DMS53 treated with DMSO at 0.1 percent for 48 hours (cell line): Measurements from ENCODE around the gene PSMB5.
"Not testable (repeated sequence)": the region's sequence is repeated elsewhere in the genome, so short reads cannot be mapped to it uniquely, and the experiment has no call there.

Experiments
- DNase-seq: peaks from one replicate; lab custom pipeline; 2025; ENCODE audit not compliant: unreplicated experiment; lab: John Stamatoyannopoulos, UW

The PSMB5 gene

DNA sequence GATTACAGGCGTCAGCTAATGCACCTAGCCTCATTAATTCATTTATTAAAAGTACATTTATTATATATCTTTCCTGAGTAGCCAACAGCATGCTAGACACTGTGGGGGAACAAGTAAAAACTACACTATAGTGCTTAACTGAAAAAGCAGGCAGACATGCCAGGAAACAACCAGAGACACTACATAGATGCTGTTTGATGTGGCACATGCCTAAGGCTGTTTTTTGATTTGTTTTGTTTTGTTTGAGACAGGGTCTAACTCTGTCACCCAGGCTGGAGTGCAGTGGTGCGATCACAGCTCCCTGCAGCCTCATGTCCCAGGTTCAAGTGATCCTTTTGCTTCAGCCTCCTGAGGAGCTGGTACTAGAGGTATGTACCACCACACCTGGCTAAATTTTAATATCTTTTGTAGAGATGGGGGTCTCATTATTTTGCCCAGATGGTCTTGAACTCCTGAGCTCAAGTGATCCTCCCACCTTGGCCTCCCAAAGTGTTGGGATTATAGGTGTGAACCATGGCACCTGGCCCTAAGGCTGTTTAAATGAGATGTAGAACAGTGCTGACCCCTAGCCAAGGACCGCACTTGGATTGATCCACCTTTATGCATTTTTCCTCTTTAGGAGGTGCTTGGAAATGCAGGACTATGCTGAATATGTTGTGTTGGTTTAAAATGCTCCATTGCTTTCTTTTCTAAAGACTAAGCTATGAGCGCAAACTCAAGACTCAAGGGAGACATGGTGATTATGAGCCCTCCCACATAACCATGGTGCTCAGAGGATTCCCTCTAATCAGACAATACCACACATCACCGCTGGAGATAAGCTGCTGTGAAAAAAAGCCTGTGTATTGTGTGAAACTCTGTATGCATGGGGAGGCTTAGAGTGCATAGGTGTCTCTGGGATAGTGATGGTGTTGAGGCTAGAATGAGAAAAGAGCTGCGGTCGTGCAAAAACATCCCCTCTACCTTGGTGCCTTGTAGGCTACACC, 14.3 kb downstream of the PSMB5 start:
- no peak for DNase-seq

GRCh38 chr14:23018107-23018506, 16.6 kb downstream of the PSMB5 start:
- DNase-seq = no peak

DNA sequence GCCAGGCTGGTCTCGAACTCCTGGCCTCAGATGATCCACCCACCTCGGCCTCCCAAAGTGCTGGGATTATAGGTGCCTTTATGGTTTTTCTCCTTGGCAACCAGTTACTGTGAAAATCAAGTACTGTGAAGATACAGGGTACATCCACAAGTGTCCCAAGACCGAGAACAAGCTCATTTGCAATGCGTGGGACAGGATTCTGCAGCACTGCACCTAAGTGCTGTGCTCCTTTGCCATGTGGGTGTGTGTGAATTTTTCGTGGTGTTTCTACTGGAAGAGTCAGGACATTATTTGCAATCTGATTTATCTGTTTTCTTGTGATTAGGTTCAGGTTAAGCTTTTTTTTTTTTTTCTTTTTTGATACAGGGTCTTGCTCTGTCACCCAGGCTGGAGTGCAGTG, 17.6 kb downstream of the PSMB5 start:
- no peak for DNase-seq

DNA sequence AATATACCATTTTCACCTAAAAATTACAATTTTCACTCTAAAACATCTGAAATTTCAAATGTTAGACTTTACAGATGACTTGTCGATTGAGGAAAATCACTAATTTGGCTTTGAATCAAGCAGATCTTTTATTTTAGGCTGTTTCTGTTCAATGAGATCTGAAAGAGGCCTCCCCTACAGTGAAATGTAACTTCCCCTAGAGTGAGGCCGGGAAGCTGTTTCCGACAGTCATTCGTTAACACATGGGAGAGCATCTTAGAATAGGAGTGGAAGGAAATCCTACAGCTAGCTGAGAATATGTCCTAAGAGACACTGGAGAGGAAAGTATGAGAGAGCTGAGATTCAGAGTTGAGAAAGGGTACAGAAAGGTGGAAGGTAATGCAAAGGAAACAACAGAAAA, 19.1 kb downstream of the PSMB5 start:
- no peak for DNase-seq

GRCh38 chr14:23013749-23014054, 21.0 kb downstream of the PSMB5 start:
- not testable (repeated sequence) for DNase-seq

DNA sequence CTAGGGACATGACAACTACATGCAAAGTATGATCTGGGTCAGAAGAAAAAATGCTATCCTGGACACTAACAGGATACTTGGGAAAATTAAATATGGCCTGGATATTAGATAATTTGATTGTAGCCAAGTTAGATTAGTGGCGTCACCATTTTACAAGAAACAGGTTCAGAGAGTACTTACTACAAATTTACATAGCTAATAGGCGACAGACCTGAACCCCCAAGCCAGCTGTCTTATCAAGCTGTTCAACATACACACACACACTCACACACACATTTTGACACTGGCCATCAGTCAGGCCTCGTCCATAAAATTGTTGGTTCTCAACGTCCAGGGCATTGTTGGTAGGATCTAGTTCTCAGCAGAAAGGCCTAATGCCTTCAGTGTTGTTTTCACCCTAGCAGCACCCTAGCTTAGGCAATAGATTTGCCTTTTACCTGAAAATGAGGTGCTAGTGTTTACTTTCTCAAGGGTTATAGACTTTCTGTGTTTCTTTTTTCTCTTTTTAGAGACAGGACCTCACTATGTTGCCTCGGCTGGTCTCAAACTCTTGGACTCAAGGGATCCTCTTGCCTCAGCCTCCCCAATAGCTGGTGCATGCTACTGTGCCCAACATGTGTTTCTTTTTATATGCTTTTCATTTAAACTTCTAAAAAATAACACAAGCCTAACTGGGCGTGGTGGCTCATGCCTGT, 21.5 kb downstream of the PSMB5 start:
- no peak for DNase-seq

DNA sequence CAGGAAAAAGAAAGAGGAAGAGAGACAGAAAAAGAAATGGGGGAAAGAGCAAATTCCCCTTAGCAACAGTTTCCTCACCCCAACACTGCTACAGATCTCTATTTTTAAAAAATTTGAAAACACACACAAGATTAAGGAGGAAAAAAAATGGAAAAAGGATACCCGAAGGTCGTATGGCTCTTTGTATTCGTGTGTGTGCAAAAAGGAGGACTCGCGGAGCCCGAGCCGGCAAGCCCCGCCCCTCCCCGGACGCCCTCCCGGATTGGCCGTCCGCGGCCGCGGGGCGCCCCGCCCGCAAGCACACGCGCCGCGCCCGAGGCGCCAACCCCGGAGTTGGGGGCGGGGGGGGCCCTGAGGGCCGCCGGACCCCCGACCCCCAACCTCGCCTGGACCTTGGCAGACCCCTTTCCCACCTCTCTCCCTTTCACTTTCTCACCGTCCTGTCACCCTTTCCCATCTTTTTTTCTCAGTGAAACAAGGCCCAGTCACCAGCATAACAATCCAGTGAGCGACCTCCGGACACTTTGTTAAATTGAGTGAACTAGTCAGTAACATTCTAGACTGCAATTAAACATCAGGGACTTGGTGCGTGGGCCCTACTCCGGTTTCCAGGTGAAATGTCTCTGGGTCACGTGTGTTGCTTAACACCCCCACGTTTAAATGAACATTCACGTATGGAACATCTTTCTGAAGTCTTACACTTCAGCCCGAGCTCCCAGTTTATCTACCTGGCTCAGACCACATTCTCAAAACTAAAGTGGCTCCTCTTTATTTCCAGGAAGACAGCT, 24.6 kb downstream of the PSMB5 start, which contains the start of gene C14orf93:
TSS of gene C14orf93 (minus strand) at position 205 of the 788 bp plus-strand sequence. CDS start 11,120 bp downstream, outside the sequence.
- DNase-seq = peak; percentile 31

GRCh38 chr14:23009483-23009938, 25.2 kb downstream of the PSMB5 start:
- no peak for DNase-seq

GRCh38 chr14:23008831-23009230, 25.9 kb downstream of the PSMB5 start:
- no peak for DNase-seq

- DNase-seq = peak; percentile 80
Measured at GRCh38 chr14:23006544-23007419, 27.9 kb downstream of the PSMB5 start.

DNA sequence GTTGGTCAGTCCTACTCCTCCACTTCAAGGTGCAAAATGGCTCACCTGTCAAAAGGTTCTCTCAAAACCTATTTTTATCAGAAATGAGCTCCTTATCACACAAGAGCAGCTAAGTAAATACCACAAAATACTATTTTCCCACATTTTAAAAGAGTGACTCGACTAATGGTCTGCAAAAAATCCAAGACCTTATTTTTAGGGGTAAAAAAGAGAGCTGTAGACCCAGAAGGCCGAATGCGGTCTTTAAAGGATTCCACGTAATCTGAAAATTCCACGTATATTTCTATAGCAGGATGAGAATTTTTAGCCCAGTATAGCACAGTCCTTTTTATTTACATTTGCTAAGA, 28.5 kb downstream of the PSMB5 start:
- no peak for DNase-seq

GRCh38 chr14:23005451-23006187, 29.1 kb downstream of the PSMB5 start:
- no peak for DNase-seq

DNA sequence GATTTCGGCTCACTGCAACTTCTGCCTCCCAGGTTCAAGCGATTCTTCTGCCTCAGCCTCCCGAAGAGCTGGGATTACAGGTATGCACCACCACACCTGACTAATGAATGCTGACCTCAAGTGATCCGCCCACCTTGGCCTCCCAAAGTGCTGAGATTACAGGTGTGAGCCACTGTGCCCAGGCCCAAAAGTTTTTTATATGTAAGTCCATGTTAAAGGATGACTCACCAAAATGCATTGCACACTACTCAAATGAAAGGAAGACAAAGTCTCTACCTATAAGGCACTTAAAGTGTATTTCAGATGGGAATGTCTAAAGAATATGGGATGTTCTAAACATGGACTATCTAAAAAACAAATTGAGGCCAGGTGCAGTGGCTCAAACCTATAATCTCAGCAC, 30.4 kb downstream of the PSMB5 start:
- not testable (repeated sequence) for DNase-seq

- DNase-seq = no peak
Measured at GRCh38 chr14:23002592-23002991, 32.1 kb downstream of the PSMB5 start.

DNA sequence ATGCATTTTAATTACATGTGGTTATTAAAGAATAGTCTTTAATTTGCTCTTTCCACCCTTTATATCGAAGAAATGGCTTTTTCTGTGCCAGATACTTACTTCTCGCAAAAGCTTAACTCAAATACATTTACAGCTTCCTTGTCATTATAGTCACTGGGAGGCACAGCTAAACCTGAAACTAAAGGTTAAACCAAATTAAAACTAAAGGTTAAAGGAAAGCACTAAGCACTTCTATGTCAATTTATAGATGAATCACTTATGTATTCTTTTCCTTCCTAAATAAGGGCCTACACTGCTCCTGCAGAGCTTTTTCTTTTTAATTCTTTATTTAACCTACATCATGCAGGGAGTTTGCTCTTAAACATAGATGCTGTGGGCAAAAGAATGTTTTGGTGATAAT, 33.8 kb downstream of the PSMB5 start:
- DNase-seq = no peak

DNA sequence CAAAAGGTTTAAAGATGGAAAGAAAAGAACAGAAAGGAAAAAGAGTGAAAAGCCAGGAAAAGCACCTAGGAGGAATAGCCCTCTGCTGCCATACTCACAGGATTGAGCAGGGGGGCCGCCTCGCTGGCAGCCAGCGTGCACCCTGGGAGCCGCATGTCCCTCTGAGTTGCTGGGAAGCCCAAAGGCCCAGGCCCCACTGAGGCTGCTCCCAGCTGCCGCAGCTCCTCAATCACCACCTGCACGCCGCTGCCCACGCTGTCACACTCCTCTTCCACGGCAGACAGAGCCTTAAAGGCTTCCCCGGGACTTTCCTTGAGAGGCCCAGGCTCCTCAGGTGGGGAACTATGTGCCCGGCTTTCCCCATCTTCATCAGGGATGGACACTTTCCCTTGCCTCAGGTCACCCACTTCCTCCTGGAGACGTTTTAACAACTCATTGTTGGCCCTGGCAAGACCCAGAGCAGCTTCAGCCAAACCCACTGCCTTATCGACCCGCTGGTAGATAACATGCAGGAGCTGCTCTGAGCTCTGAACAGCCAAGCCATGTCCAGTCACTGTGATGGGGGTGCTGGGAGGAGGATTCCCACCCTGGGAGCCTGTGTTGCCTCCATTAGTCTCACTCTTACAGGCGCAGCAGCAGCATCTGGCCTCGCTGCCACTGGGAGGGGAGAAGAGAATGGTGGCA, 36.2 kb downstream of the PSMB5 start:
- no peak for DNase-seq

GRCh38 chr14:22997676-22998323, 36.9 kb downstream of the PSMB5 start:
- DNase-seq = no peak

DNA sequence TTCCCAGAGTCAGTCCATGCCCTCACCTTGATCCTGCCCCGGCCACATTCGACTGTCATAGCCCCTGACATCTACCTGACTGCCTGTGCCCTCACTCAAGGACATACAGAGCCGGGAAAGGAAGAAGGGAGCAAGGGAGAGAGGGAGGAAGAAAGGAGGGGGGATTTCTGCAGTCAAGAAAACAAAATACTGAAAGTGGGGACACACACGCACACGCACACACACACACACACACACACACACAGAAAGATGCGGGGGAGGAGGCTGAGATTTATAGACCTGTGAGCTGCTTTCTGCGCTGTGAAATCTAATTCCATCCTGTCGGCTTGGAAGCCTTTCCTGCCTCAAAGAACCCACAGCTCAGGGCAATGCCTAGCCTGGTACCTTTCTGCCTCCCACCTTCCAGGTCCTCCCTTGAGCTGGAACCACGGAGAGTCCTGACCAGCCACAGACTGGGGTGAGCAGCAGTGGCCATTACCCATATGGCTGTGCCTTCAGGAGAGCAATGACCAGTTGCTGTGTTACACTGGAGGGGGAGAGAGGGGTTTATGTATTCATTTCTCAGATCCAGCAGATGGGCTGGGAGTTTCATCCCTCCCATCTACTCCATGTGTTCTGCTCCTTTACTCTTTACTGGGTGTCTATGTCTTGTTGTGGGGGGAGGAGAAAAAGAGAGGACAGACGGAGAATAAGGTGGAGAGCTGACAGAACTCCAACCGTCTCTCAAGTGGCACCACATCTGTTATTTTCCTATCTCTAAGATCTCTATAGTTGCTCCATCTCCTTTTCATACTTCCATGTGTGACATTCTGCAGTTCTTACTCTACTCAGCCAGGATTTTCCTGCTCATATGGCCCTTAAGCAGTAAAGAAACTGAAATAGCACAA, 37.7 kb downstream of the PSMB5 start:
- DNase-seq = no peak
